Stimulated activated CD4-positive, alpha-beta T cell treated with anti-CD3 and anti-CD28 coated beads, Interleukin-15, amount 100 ng/mL, for 48 hours (primary cell): ENCODE data around the gene MLLT3.

ENCODE experiments used
- DNase-seq, 2 donors: peaks; one replicate each; pipeline ENCODE4 v3.0.0-alpha.2; 2020; ENCODE audit warnings: low read depth in 2 of 2

The MLLT3 gene

DNA sequence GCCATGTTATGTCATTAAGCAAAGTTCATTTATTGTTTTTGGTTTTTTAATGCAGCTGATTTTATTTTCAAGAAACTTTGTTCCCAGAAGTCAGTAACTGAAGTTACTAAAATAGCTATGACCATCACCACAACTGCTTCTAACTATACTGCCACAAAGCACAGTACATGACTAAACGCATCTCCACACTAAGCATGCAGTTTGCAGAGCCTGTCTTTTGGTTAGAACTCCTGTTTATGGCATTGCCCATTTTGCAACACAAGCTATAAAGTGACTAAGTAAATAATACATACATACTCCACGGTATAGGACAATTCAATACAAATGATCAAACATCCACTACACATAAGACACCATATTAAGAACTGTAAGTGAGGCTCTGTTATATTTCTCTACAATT lies 109.7 kb downstream of the MLLT3 start:
- no peak for DNase-seq

DNA sequence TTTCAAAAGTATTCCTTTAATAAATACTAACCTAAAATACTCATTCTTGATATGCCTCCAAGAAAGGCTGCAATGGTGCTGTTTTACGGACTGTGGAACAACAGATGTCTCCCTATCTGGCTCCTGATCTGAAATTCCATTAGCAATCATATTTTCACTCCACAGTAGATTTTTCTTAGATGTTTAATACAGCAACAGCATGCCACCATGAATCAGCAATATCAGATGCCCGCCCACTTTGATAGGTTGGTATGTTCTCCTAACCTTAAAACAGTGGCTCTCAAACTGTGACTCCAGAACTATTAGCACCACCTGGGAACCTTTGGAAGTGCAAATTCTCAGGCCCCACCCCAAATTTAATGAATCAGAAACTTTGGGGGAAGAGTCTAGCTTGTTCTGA lies 110.2 kb downstream of the MLLT3 start:
- DNase-seq: no peak

DNA sequence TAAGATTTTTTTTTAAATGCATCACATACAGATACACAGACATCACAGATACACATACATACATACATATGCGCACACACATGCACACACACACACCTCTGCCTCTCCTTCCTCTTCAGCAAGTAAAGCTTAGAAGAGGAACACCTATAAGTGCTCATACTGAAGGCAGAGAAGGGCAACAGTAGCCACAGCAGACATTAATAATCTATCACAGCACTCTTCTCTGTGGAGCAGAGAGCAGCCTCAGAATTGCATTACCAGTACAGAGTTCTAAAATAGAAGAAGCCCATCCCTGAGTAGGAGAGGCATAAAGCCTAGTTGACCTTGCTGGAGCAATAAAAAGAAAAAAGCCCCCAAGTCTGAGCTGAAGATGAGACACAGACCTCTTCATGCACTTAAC lies 110.6 kb downstream of the MLLT3 start:
- DNase-seq: no peak

DNA sequence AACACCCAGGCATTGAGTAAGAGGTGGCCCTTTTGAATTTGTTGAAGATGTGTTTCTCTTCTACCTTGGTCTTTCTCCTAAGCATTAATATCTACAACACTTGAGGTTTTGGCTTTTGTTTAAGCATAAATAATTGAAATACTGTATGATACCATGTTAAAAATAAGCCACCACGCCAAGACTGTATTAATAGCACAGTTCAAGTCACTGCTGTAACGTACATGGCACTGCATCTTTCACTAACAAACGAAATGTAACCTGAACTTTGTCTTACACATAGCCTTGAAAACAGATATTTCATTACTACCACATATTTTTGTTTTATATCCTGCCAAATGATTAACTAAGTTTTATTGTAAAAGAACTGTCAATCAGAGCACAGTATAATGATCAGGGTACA lies 112.8 kb downstream of the MLLT3 start:
- no peak for DNase-seq

DNA sequence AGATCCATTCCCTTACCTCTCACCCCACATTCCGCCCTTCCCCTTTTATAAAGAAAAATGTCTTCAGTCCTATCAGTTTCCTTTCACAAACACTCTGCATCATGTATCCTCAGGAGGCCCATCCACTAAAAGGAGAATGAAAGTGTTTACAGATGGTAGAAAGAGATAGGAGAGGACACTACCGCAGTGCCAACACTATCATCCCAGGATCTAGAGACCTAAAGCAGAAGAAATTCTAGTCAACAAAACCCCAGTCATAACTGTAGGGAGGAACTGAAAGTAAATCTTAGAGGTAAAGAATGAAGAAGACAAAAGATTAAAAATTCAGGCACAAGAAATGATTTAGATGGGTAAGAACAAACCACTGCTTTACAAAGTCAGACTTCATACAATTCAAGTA lies 114.1 kb downstream of the MLLT3 start:
- no peak for DNase-seq

DNA sequence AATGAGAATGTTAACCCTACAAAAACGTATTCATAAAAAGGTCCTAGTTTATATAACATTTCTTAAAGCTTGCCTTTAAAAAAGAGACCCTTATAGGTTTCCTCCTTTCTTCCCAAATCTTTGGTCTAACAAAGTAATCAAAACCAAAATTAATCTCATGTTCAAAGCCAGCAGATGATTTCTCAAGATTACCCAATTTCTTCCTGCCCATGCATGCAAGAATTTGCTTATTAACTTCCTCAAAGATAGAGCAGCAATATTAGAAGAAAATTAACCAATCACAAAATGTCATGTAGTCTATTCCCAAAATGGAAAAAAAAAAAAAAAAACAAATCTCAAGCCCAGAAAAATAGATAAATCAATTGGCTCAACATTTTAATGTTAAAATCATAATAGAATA lies 114.9 kb downstream of the MLLT3 start:
- DNase-seq: no peak

DNA sequence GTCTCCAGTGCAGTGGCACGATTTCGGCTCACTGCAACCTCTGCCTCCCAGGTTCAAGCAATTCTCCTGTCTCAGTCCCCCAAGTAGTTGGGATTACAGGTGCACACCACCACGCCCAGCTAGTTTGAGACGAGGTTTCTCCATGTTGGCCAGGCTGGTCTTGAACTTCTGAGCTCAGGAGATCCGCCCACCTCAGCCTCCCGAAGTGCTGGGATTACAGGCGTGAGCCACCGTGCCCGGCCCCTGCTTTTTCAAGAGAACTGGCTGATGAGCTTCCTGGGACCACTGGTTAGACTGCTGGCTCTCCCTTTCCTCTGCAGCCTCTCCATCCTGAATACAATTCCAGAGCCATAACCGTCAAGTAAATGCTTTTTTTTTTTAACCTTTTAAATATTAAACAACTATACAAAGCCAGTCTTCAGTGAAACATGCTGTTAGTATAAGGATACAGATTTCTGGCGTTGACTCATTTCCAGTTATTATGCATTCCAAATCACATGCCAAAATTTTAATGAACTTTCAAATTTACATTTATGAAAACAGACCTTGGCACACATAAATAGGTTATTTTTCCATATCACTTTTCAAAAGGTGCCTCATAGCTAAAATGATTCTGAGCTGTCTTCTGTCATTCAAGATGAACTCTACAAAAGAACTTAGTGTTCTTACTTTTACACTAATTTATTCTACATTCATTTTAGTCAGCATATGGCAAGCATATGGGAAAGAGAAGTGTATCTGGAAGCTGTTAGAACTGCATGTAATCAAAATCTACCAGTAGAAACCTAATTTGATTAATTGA lies 116.0 kb downstream of the MLLT3 start:
- DNase-seq: no peak

DNA sequence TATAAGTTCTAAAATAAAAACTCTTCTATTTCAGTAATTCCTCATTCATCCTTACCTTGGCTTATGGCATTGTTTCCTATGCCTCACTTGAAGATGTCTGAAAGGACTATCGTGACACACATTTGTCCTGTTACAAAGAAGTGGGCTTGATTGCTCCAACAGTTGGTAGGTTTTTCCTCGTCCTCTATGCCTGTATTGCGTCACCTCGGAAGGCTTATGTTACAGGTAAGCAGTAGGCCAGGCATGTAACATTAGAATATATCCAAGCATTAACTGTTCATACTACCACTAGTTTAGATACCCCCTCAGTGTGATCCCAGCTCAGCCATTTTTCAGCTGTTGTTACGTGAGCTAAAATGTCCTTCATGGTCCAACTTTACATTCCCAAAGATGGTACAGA lies 116.7 kb downstream of the MLLT3 start:
- no peak for DNase-seq

DNA sequence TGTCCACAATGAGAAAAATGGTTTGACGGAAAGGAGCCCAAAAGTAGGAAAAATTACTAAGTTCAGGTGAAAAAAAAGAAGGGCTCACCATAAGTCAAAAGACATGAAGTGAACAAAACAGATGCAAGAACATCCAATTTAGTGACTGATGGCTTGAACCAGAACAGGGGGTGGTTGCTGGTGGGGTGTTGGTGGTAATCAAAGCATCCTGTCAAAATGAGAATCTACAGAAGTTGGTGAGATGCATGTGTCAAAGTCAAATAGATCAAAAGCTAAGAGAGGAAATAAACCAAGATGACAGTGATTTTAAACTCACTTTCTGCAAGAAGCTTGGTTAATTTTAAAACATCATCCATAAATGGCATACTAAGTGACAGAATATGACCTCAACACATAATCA lies 117.4 kb downstream of the MLLT3 start:
- DNase-seq: no peak

DNA sequence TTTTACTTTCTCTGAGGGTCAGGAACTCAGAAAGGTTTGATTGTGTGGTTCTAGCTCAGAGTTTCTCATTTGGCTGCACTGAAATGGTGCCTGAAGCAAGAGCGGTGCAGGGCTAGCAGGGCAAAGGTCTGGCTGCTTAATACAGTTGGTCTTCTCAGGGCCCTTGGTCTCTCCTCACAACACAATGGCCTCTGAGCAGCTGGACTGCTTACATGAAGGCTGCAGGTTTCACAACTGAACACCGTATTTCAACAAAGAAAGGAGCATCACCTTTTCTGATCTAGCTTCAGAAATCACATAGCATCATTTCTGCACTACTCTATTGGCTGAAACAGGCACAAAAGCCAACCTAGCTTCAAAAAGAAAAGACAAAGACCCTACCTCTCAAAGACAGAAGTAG lies 122.2 kb downstream of the MLLT3 start:
- no peak for DNase-seq

DNA sequence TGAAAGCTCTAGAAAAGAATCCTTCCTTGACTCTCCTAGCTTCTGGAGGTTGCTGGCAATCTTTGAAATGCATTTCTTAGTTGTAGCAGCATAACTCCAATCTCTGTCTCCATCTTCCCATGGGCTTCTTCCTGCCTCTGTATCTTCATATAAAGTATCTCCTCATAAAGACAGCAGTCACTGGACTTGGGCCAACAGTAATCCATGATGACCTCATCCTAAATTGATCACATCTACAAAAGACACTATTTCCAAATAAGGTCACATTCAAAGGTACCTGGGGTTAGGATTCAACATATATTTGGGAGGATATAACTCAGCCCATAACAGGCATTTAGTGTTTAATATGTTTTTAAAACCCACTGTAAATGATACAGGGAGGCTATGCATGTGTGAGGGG lies 123.3 kb downstream of the MLLT3 start:
- DNase-seq: no peak

DNA sequence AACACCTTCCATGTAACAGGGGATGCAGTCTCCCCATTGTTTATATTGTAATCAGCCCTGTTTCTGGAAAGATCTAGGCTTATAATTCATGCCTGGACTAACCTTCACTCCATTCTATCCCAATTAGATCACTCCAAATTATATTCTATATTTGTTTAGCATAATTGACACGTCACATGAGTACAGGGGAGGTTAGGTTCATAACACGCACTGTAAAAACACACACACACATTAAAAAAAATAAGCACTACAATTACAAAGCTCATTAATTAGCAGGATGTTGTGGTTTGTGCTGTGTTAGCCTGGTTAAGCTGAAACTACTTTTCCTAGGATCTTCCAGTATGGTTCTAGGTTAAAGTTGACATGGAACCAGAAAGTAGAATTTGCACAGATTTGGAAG lies 126.0 kb downstream of the MLLT3 start:
- no peak for DNase-seq

DNA sequence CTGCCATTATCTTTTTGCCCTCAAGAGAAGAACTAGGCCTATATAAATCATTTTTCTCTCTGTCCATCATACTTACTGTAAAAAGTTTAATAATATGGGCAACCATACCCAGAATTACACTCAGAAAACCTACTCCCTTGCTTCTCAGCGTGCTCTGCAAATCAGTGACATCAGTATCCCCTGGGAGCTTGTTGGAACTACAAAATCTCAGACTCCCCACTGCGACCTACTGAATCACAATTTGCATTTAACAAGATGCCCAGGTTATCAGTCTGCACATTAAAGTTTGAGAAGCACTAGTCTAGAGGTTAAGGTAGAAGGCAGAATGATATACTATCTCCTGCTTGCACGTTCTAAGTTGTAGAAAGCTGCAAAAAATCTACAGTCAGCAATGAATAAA lies 127.2 kb downstream of the MLLT3 start:
- DNase-seq: no peak

DNA sequence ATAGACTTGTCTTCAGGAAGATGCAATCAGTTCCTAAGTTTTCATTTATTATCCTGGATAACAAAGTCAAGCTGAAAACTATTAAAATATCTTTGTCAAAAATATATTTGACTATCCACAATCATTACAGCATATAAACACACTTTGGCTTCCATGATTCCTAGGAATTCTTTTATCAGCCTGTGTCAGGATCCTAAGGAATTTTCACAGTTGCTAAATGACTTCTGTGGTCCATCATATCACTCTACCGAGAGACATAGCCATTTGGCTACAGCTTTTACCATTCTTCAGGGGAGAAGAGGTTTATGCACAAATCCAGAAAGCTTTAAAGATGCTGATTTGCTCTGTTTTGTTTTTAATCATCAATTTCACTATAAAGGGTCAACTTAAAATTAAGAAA lies 128.3 kb downstream of the MLLT3 start:
- DNase-seq: no peak

DNA sequence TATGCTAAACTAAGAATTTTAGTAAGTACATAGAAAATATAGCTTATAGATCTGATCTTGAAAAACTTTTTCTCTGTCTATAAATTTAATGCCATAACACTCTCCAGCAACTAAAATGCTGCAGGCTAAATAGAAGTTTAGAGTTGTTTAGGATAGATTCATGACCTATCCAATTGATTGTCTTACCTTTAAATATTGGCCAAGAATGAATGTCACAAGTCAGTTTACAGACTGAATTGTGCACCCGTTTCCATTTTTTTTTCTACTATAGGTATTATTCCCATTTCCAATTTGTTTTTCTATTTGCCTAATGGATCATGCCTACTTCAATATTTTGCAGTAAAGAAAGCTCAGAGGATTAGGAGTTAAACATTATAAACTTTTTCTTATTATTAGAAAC lies 129.5 kb downstream of the MLLT3 start:
- DNase-seq: no peak

DNA sequence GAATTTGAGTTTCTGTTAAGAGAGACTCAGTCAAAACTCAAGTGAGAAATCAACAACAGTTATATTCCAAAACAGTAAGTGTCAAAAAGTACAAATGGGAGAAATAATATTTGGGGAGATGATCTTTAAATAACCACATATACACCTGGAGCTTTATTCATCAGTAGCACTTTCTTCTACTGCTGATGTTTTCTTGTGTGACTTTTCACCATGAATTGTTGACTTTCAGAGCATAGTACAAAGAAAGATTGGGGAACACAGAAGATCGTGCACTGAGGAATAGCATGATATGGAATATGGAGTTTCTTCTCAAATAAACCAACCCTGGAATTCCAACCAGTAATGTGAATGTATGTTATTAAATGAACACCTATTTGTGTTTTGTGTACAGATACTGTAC lies 130.7 kb downstream of the MLLT3 start:
- DNase-seq: no peak

DNA sequence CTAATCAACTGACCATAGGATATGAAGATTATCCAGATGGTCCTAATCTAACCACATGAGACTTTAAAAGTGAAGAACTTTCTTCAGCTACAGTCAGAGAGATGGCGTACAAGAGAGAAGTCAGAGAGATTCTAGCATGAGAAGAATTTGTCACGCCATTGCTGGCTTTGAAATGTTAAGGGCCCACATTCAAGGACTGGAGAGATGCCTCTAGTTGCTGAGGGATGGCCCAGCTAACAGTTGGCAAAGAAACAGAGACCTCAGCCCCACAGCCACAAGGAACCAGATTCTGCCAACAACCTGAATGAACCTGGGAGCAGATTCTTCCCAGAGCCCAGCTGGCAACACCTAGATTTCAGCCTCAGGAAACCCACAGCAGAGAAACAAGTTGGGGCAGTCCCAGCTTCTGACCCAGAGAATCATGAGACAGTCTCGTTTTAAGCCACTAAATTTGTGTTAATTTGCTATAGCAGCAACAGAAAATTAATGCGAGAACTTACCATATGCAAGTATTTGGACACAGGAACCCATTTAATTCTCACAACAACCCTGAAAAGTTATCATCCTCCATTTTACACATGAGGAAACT lies 132.0 kb downstream of the MLLT3 start:
- DNase-seq: no peak

DNA sequence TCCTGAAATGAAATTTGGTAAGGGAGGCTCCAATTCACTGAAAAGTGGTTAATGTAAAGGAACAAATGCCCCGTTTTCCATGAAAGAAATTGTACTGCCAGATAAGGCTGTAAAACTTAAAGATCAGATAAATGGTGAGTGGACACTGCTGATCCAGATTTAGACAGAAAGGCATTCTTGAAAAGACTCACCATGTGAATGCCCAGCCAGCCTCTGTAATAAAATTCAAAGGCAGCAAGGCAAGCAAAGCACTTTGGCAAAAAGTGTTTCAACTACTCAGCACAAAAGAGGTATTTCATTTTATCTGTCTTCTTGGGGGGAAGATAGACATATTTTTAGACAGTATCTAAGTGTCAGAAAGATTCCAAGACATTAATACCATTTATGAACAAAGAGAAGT lies 133.6 kb downstream of the MLLT3 start:
- no peak for DNase-seq

DNA sequence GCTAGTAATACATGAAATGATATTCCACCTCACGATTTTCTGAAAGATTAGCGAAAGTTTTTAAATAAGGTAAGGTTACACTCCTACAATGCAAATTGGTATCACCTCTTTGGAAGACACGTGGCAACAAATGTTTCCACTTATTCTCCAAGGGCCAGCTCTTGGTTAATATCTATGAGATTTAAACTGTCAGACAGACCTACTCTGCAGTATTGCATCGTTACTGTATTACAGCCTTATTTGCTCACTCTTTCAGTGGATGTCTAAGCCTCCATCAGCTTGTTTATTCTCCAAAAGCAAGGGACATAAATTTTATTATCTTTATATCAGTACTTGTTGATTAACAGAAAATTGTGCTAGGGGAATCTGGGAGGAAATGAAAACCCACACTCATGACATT lies 135.7 kb downstream of the MLLT3 start:
- DNase-seq: no peak

DNA sequence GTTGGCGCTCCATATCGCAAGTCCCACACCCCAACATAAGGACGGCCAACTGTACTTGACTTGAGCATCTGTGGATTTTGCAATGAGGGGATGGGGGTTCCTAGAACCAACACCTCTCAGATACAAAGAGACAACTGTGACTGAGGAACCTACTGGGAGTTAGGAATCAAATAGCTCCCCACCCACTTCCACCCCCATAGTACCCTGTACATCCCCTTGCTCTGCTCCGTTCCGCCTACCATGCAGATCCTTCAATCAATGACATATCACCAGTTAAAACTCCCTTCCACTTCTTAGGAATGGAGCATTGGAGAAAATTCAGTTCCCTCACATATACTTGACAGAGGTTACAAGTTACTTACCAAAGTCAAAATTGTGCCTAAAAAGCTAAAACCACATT lies 140.9 kb downstream of the MLLT3 start:
- no peak for DNase-seq

DNA sequence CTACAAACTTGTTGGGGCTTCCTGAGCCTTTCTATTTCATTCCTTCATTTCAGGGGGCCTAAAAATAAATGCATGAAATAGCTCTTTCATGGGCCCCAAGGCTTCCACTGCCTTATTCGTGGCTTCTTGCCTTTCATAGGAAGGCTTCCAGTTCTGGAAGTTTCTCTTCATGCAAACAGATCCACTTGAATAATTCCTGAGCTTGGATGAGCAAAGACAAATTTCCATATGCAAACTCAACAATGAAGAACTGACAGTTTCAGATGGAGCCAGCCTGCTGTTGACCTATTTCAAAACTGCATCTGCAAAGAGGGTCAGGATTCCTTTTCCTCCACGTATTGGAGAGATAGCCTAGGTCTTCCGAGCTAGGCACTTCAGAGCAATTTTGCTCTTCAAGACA lies 142.1 kb downstream of the MLLT3 start:
- DNase-seq: no peak

DNA sequence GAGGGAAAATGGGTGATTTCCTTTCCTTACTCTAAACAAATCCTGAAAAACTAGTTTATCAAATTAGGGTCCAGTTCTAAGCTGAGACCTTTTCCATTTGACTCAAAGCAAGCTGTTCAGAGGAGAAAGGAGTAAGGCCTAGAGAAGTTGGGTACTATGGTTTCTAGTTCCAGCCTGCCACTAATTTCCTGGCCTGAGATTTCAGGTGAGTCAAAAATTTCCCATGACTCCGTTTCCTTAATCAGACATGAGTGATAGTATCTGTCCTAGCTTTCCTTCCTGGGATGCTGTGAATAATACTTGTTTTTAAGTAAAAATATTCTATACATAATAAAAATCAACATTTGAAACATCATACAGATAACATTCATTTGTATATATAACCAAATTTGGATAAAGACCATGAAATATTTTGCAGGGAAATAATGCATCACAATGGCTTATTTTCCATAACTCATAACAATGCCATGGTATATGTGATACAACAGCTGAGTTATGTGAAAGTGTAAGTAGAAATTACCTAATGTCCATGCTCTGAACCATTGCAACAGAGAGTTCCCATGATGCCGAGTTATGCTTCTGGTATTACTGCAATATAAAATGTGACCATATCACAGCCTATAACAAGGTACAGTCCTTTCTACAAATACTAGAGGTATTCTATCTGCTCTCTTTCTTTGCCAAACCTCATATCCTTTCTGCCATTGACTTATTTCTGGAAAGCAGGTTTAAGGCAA lies 142.7 kb downstream of the MLLT3 start:
- no peak for DNase-seq

DNA sequence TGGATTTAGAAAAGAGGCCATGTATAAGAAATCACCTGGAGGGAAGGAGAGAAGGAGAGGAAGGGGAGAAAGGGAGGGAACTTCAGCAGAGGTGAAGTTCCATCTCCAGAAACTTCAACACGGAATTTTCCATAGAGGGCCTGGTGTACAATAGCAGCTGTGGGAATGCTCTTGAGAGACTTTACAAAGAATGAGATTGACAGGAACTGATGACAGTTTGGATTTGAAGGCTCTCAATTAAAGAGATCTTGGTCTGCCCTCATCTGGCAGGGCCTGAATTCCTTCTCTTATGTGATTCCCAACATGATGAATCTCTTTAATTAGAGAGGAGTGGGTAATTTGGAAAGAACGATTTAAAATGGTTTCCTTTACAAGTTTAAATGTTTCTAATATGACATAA lies 143.5 kb downstream of the MLLT3 start:
- no peak for DNase-seq
